GM10266 (cell line): ENCODE measurements around the gene PDRG1.

Experiments used
- DNase-seq: peaks from one replicate; pipeline ENCODE4 v3.0.0; 2012; ENCODE audit errors: extremely low spot score
- CTCF ChIP-seq: IDR thresholded peaks from 2 replicates; pipeline ENCODE4 v1.5.1; 2012; ENCODE audit warnings: mild to moderate bottlenecking, low read depth; ENCODE audit not compliant: control insufficient read depth, insufficient read depth; ENCODE audit errors: missing control alignments

PDRG1 gene

GRCh38 chr20:31913431-31914157, 38.3 kb downstream of the PDRG1 start:
- no peak for TF ChIP-seq CTCF
- no peak for DNase-seq

DNA sequence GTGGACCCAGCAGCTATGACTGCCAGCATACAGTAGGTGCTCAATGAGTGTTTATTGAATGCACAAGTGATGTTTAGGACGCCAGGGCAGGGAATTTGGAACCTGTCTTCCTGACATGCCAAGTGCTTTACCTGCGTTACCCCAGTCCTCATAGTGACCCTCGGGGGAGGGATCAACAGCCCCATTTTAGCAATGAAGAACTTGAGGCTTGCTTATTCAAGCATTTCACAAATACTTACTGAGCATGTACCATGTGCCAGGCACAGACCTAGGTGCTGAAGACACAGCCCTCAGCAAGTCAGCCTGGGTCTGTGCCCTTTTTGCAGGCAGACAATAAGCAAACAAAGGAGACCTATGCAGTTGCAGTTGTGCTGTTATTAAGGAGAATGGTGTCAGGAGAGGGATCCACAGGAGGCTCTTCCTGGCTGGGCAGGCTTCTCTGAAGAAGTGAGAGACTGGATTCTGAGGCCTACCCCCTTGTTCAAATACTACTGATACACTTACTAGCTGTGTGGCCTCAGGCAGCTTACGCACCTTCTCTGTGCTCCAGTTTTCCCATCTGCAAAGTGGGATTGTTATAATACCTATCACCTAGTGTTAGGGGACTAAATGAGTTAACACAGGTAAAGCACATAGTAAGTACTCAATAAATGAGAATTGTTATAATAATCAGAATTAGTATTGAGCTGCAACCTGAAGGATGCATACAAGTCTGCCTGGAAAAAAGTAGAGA, 41.6 kb downstream of the PDRG1 start:
- TF ChIP-seq CTCF, result no peak
- DNase-seq, result no peak

- no peak for TF ChIP-seq CTCF
- no peak for DNase-seq
Observed at GRCh38 chr20:31909253-31910070, 42.4 kb downstream of the PDRG1 start.

DNA sequence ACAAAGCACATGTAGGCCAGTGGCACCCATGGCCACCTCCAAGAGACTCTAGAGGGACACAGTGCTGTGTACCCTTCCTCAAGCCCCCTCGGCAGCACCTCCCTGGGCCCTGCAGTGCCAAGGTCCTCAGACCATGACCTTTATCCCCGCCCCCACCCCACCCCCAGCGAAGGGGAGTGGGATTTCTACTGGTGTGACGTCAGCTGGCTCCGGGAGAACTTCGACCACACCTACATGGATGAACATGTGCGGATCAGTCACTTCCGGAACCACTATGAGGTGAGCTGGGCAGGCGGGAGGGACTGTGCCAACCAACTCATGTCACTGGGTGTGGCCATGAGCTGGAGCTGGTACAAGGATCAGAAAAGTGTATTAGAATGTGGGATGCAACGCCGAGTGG, 43.4 kb downstream of the PDRG1 start:
- no peak for TF ChIP-seq CTCF
- DNase-seq, result no peak

DNA sequence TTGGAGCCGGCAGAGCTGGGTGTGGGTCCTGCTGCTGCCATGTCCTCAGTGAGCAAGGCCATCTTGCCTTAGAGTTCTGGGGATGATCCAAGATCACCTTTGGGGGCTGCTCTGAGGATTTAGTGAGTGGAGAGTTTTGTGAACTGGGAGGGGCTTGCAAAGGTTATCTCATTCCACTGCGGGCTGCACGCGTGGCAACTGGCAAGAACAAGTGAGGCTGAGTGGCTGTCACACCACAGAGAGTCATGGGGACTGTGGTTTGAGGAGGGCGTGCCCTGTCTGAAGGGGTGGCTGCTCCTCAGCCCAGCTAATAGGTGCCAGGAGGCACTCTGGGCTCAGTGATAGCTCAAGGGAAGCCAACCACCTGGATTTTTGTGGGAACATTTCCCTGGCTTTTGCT, 43.8 kb downstream of the PDRG1 start:
- TF ChIP-seq CTCF, result no peak
- no peak for DNase-seq

GRCh38 chr20:31907046-31907445, 44.8 kb downstream of the PDRG1 start:
- no peak for DNase-seq
- no peak for TF ChIP-seq CTCF
